ENCODE measurements around the gene COL2A1.

The COL2A1 gene

DNA sequence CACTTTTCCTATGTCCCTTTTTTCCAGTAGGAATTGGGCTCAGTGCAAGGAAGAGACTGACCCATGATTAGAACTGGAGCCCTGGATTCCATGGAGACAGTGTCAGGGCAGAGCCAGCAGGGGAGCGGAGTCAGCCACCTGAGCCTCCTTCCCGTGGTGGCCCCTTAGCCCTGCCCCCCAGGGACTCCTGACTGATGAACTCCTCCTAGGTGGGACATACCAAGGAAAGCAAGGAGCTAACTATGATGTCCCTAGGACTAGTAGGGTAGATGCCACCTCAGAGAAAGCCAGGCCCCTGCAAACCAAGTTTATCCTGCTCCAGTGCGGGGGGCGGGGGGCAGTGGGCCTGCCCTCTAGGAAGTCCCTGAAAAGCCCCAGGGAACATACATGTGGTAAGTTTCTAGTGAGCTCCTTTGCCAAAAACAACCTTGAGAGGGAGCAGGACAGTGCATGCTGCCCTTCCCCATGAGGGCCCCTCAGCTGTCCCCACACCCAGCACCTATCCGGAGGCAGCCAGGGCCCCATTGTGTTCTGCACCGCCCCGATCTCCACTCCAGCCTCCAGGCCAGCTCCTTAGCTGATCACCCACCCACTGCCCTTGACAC, 6.2 kb upstream of the COL2A1 start:
- Histone ChIP-seq H3K4me3 (ENCODE audit: low read depth, low read length) (no peak overlapping the region), H3K27ac (ENCODE audit: low read depth, low read length) (no peak overlapping the region), H3K36me3 (ENCODE audit: control insufficient read depth, insufficient read depth, low read length) (no peaks in the 10 kb centered on the region), H3K9ac (ENCODE audit: low read depth, low read length) (no peak overlapping the region), H3K27me3 (ENCODE audit: control insufficient read depth, insufficient read depth, low read length) (peaks cover 100% of the 10 kb centered on the region), H3K9me3 (ENCODE audit: control insufficient read depth, insufficient read depth, low read length) (no peaks in the 10 kb centered on the region), H3K4me1 (ENCODE audit: control insufficient read depth, insufficient read depth, low read length) (no peaks in the 10 kb centered on the region)

- Histone ChIP-seq H3K4me1 (ENCODE audit: control insufficient read depth, insufficient read depth, low read length) (no peaks in the 10 kb centered on the region), H3K9me3 (ENCODE audit: control insufficient read depth, insufficient read depth, low read length) (no peaks in the 10 kb centered on the region), H3K27me3 (ENCODE audit: control insufficient read depth, insufficient read depth, low read length) (peaks cover 100% of the 10 kb centered on the region), H3K4me3 (ENCODE audit: low read depth, low read length) (no peak overlapping the region), H3K27ac (ENCODE audit: low read depth, low read length) (no peak overlapping the region), H3K9ac (ENCODE audit: low read depth, low read length) (no peak overlapping the region), H3K36me3 (ENCODE audit: control insufficient read depth, insufficient read depth, low read length) (no peaks in the 10 kb centered on the region)
These were observed 5.2 kb upstream of the COL2A1 start for GRCh38 chr12:48009471-48009870.

DNA sequence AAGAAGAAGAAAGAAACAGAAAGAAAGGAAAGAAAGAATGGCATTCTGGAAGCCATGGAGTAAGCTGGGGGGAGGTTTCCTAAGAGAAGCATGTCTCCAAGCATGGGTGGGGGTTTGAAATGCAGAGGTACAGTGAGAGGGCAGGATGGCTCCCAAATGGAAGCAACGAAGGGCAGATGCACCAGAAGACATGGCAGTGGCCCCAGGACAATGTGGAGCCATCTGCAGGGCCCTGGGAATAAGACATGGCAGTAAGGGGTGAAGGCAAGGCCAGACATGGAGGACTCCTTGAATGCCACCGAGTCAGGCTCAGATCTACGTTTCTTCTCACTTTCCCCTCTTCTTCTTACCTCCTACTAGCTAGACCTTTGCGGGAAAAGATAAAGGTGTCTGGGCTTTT, 4.7 kb upstream of the COL2A1 start:
- H3K4me3 ChIP-seq (ENCODE audit: low read depth, low read length): no peak overlapping the region
- H3K9ac ChIP-seq (ENCODE audit: low read depth, low read length): no peak overlapping the region
- no peaks in the 10 kb centered on the region for H3K36me3 ChIP-seq (ENCODE audit: control insufficient read depth, insufficient read depth, low read length)
- no peak overlapping the region for H3K27ac ChIP-seq (ENCODE audit: low read depth, low read length)
- no peaks in the 10 kb centered on the region for H3K9me3 ChIP-seq (ENCODE audit: control insufficient read depth, insufficient read depth, low read length)
- no peaks in the 10 kb centered on the region for H3K4me1 ChIP-seq (ENCODE audit: control insufficient read depth, insufficient read depth, low read length)
- peaks cover 100% of the 10 kb centered on the region for H3K27me3 ChIP-seq (ENCODE audit: control insufficient read depth, insufficient read depth, low read length)

GRCh38 chr12:48008349-48008748, 4.1 kb upstream of the COL2A1 start:
- Histone ChIP-seq H3K27ac (ENCODE audit: low read depth, low read length) (no peak overlapping the region), H3K9me3 (ENCODE audit: control insufficient read depth, insufficient read depth, low read length) (no peaks in the 10 kb centered on the region), H3K9ac (ENCODE audit: low read depth, low read length) (no peak overlapping the region), H3K4me1 (ENCODE audit: control insufficient read depth, insufficient read depth, low read length) (peaks cover 5% of the 10 kb centered on the region), H3K4me3 (ENCODE audit: low read depth, low read length) (no peak overlapping the region), H3K36me3 (ENCODE audit: control insufficient read depth, insufficient read depth, low read length) (no peaks in the 10 kb centered on the region), H3K27me3 (ENCODE audit: control insufficient read depth, insufficient read depth, low read length) (peaks cover 100% of the 10 kb centered on the region)

- Histone ChIP-seq H3K27me3 (ENCODE audit: control insufficient read depth, insufficient read depth, low read length) (peaks cover 100% of the 10 kb centered on the region), H3K9ac (ENCODE audit: low read depth, low read length) (no peak overlapping the region), H3K9me3 (ENCODE audit: control insufficient read depth, insufficient read depth, low read length) (no peaks in the 10 kb centered on the region), H3K4me1 (ENCODE audit: control insufficient read depth, insufficient read depth, low read length) (peaks cover 16% of the 10 kb centered on the region), H3K4me3 (ENCODE audit: low read depth, low read length) (no peak overlapping the region), H3K27ac (ENCODE audit: low read depth, low read length) (no peak overlapping the region), H3K36me3 (ENCODE audit: control insufficient read depth, insufficient read depth, low read length) (no peaks in the 10 kb centered on the region)
These were observed 2.9 kb upstream of the COL2A1 start for GRCh38 chr12:48007206-48007605.

GRCh38 chr12:48005750-48006021, 1.4 kb upstream of the COL2A1 start:
- H3K27ac ChIP-seq (ENCODE audit: low read depth, low read length): no peak overlapping the region
- peaks cover 100% of the 10 kb centered on the region for H3K27me3 ChIP-seq (ENCODE audit: control insufficient read depth, insufficient read depth, low read length)
- H3K36me3 ChIP-seq (ENCODE audit: control insufficient read depth, insufficient read depth, low read length): no peaks in the 10 kb centered on the region
- H3K9ac ChIP-seq (ENCODE audit: low read depth, low read length): no peak overlapping the region
- 0 out of 2 replicates have a peak overlapping the region, but pooled peaks have one; percentile 53 for H3K4me3 ChIP-seq (ENCODE audit: low read depth, low read length)
- peaks cover 25% of the 10 kb centered on the region for H3K4me1 ChIP-seq (ENCODE audit: control insufficient read depth, insufficient read depth, low read length)
- no peaks in the 10 kb centered on the region for H3K9me3 ChIP-seq (ENCODE audit: control insufficient read depth, insufficient read depth, low read length)

GRCh38 chr12:48005001-48005749, 899 bp upstream of the COL2A1 start:
- Histone ChIP-seq H3K9ac (ENCODE audit: low read depth, low read length) (no peak overlapping the region), H3K4me3 (ENCODE audit: low read depth, low read length) (peak overlapping the region; percentile 53), H3K27ac (ENCODE audit: low read depth, low read length) (no peak overlapping the region), H3K4me1 (ENCODE audit: control insufficient read depth, insufficient read depth, low read length) (peaks cover 25% of the 10 kb centered on the region), H3K9me3 (ENCODE audit: control insufficient read depth, insufficient read depth, low read length) (no peaks in the 10 kb centered on the region), H3K27me3 (ENCODE audit: control insufficient read depth, insufficient read depth, low read length) (peaks cover 100% of the 10 kb centered on the region), H3K36me3 (ENCODE audit: control insufficient read depth, insufficient read depth, low read length) (no peaks in the 10 kb centered on the region)

- Histone ChIP-seq H3K27me3 (ENCODE audit: control insufficient read depth, insufficient read depth, low read length) (peaks cover 100% of the 10 kb centered on the region), H3K9ac (ENCODE audit: low read depth, low read length) (no peak overlapping the region), H3K4me1 (ENCODE audit: control insufficient read depth, insufficient read depth, low read length) (peaks cover 28% of the 10 kb centered on the region), H3K4me3 (ENCODE audit: low read depth, low read length) (peak overlapping the region; percentile 53; the same call in 1 of the 2 replicates), H3K9me3 (ENCODE audit: control insufficient read depth, insufficient read depth, low read length) (no peaks in the 10 kb centered on the region), H3K36me3 (ENCODE audit: control insufficient read depth, insufficient read depth, low read length) (no peaks in the 10 kb centered on the region), H3K27ac (ENCODE audit: low read depth, low read length) (no peak overlapping the region)
These were observed 837 bp downstream of the COL2A1 start for GRCh38 chr12:48003226-48004052.

DNA sequence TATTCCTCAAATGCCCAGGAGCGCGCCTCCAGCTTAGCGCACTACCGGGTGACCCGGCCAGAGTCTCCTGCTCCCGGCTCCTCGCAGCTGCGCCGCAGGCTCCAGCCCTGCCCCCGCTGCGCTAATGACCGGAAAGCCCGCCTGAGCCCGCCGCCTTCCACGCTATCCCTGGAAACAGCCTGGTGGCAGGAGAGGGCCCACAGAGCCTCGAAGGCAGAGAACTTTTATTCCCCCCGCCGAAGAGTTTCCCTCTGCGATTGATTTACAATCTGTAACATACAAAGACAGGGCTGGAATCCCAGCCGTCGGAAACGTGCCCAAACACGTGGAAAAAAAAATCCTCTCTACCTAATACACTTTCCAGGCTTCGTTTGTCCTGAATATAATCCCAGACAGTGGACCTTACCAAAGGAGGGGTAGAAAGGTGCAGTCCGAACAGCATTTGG, 1.5 kb downstream of the COL2A1 start:
- Histone ChIP-seq H3K27ac (ENCODE audit: low read depth, low read length) (no peak overlapping the region), H3K27me3 (ENCODE audit: control insufficient read depth, insufficient read depth, low read length) (peaks cover 100% of the 10 kb centered on the region), H3K4me3 (ENCODE audit: low read depth, low read length) (peak overlapping the region; percentile 65; the same call in 1 of the 2 replicates)

DNA sequence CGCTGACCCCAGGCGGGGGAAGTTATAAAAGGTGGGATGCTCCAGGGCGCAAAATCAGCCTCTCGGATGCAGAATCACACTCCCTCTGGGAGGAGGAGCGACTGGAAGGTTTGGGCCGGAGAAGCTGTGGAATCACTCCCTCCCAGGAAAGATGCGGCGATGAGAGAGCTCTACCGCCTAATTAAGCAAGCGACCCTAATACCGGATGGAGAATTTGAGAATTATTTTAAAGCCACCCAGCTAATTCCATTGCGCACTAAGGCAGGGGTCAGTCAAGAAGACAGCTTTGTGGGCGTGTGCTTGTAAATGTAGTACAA, 1.9 kb downstream of the COL2A1 start:
- Histone ChIP-seq H3K9me3 (ENCODE audit: control insufficient read depth, insufficient read depth, low read length) (no peaks in the 10 kb centered on the region), H3K9ac (ENCODE audit: low read depth, low read length) (no peak overlapping the region), H3K27ac (ENCODE audit: low read depth, low read length) (no peak overlapping the region), H3K27me3 (ENCODE audit: control insufficient read depth, insufficient read depth, low read length) (peaks cover 100% of the 10 kb centered on the region), H3K4me1 (ENCODE audit: control insufficient read depth, insufficient read depth, low read length) (peaks cover 28% of the 10 kb centered on the region), H3K36me3 (ENCODE audit: control insufficient read depth, insufficient read depth, low read length) (no peaks in the 10 kb centered on the region), H3K4me3 (ENCODE audit: low read depth, low read length) (peak overlapping the region; percentile 65)

More for the DNA sequence above, 1.5 kb downstream of the COL2A1 start:
- Histone ChIP-seq H3K9ac (ENCODE audit: low read depth, low read length) (no peak overlapping the region), H3K4me1 (ENCODE audit: control insufficient read depth, insufficient read depth, low read length) (peaks cover 28% of the 10 kb centered on the region), H3K9me3 (ENCODE audit: control insufficient read depth, insufficient read depth, low read length) (no peaks in the 10 kb centered on the region), H3K36me3 (ENCODE audit: control insufficient read depth, insufficient read depth, low read length) (no peaks in the 10 kb centered on the region)
